Mesendoderm (in vitro differentiated cells): ENCODE data around the gene MCCD1.
"Not testable (repeated sequence)": the region's sequence is repeated elsewhere in the genome, so short reads cannot be mapped to it uniquely, and the experiment has no call there.

Experiments used
- DNase-seq: peaks from one replicate; pipeline ENCODE4 v3.0.0; 2013
- H2AK5ac ChIP-seq: 2 replicates; pipeline ENCODE4 v1.6.1; 2013; ENCODE audit warnings: low read length, inconsistent platforms
- H2BK120ac ChIP-seq: 2 replicates; pipeline ENCODE4 v1.6.1; 2013; ENCODE audit warnings: low read depth, mild to moderate bottlenecking, low read length, moderate library complexity, mixed read lengths
- H2BK15ac ChIP-seq: replicated peaks from 2 replicates; pipeline ENCODE4 v1.6.1; 2013; ENCODE audit warnings: low read depth, mild to moderate bottlenecking, moderate library complexity
- H2BK5ac ChIP-seq: 2 replicates; pipeline ENCODE4 v1.6.1; 2013; ENCODE audit warnings: low read length, inconsistent platforms
- H3K18ac ChIP-seq: 2 replicates; pipeline ENCODE4 v1.6.1; 2013; ENCODE audit warnings: mild to moderate bottlenecking, low read length, mixed read lengths
- H3K23ac ChIP-seq: one replicate; pipeline ENCODE4 v1.6.1; 2013; ENCODE audit warnings: low read length
- H3K27ac ChIP-seq: 2 replicates; pipeline ENCODE4 v1.5.1; 2013; ENCODE audit warnings: low read depth, mild to moderate bottlenecking, inconsistent platforms, low read length, moderate library complexity
- H3K27me3 ChIP-seq: 2 replicates; pipeline ENCODE4 v1.6.1; 2013; ENCODE audit warnings: low read length, control low read depth, mild to moderate bottlenecking, inconsistent platforms; ENCODE audit not compliant: insufficient read depth, poor library complexity
- H3K36me3 ChIP-seq: 2 replicates; pipeline ENCODE4 v1.6.1; 2013; ENCODE audit warnings: low read length, inconsistent platforms; ENCODE audit not compliant: control insufficient read depth, insufficient read depth
- H3K4ac ChIP-seq: one replicate; pipeline ENCODE4 v1.6.1; 2013; ENCODE audit warnings: low read depth, mild to moderate bottlenecking, low read length, moderate library complexity
- H3K4me1 ChIP-seq: 2 replicates; pipeline ENCODE4 v1.6.1; 2013; ENCODE audit warnings: low read depth, low read length, inconsistent platforms; ENCODE audit not compliant: control insufficient read depth
- H3K4me2 ChIP-seq: 2 replicates; pipeline ENCODE4 v1.6.1; 2013; ENCODE audit warnings: low read length
- H3K4me3 ChIP-seq: 2 replicates; pipeline ENCODE4 v1.5.1; 2013; ENCODE audit warnings: mild to moderate bottlenecking, low read length
- H3K56ac ChIP-seq: one replicate; pipeline ENCODE4 v1.6.1; 2013; ENCODE audit warnings: low read length
- H3K79me1 ChIP-seq: 2 replicates; pipeline ENCODE4 v1.6.1; 2013; ENCODE audit warnings: low read length, inconsistent platforms
- H3K79me2 ChIP-seq: 2 replicates; pipeline ENCODE4 v1.6.1; 2013; ENCODE audit warnings: mild to moderate bottlenecking, low read length; ENCODE audit not compliant: control insufficient read depth, insufficient read depth
- H3K9ac ChIP-seq: 2 replicates; pipeline ENCODE4 v1.6.1; 2013; ENCODE audit warnings: low read length, inconsistent platforms
- H4K5ac ChIP-seq: one replicate; pipeline ENCODE4 v1.6.1; 2013; ENCODE audit warnings: low read length
- H4K8ac ChIP-seq: one replicate; pipeline ENCODE4 v1.6.1; 2013; ENCODE audit warnings: low read depth, mild to moderate bottlenecking, control low read depth, low read length, moderate library complexity
- WGBS: extraction: QIAGEN DNeasy Blood & Tissue Kit; methylation state at CpG from one replicate; pipeline ENCODE4 v1.1.7; 2013; ENCODE audit warnings: low lambda C conversion rate, missing lambda C conversion rate; ENCODE audit not compliant: insufficient coverage; ENCODE audit errors: extremely low coverage; 5-methylcytosine and 5-hydroxymethylcytosine counted together

Gene MCCD1

DNA sequence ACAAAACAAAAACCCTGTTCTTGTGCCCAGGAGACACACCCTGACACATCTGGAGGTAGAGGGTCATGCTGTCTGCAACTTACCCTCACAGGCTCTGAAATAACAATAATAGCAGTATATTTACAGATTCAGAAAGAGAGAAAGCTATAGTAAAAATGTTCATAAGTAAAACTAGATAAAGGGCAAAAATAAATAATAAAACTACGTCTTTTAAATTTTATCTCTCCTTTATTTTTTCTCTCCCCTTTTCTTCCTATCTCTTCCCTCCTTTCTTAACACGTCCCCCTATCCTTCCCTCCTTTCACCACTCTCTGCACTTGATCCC, 35.2 kb upstream of the MCCD1 start:
- not testable (repeated sequence) for H3K36me3 ChIP-seq, H3K4ac ChIP-seq, H4K8ac ChIP-seq, H2AK5ac ChIP-seq, H3K4me3 ChIP-seq, H3K9ac ChIP-seq, H3K79me2 ChIP-seq, H2BK5ac ChIP-seq, H2BK15ac ChIP-seq, H3K4me2 ChIP-seq, DNase-seq, H3K79me1 ChIP-seq, H3K23ac ChIP-seq, H4K5ac ChIP-seq, H3K4me1 ChIP-seq, H3K27ac ChIP-seq, H3K18ac ChIP-seq, H3K27me3 ChIP-seq, H2BK120ac ChIP-seq, H3K56ac ChIP-seq
- WGBS: 100% methylated on average over 2 of the region's 2 CpGs

DNA sequence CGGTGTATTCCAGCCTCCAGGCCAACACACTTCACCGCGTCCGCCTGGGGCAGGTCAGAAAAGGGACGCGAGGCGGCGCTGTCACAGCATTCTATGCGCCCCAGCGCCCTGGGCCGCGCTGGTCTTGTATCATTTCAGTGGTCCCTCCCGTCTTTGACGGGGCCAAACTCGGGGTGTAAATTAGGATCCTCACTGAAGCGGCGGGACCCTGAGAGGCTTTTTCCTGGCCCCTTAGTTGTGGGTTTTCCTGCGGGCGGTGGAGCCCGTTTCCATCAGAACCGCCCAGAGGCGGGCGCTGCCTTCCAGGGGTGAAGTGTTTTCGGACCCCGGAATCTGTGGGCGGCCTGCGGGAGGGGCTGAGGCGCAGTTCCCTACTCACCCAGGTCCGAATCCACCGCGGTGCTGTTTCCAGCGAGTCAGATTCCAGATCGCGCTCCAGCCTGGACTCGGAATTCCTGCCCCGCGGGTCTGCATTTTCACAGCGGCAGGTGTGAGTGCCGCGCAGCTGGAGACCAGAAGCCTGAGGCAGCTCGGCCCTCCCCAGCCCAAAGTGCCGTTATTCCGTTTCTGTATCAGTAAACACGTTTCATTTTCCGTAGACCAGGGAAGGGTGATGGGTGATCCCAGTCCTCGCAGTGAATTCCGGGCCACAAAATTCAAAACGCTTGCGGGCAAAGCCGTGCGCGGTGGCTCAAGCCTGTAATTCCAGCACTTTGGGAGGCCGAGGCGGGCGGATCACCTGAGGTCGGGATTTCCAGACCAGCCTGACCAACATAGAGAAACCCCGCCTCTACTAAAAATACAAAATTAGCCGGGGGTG, 34.7 kb upstream of the MCCD1 start:
- no peak overlapping the region for H3K23ac ChIP-seq
- H4K8ac ChIP-seq: peak overlapping the region; percentile 70
- H3K79me2 ChIP-seq: no peaks in the 10 kb centered on the region
- no peaks in the 10 kb centered on the region for H3K27me3 ChIP-seq
- peak overlapping the region; percentile 62 for H3K56ac ChIP-seq
- peak overlapping the region; percentile 91 for H3K27ac ChIP-seq
- peak; percentile 94 for DNase-seq
- no peaks in the 10 kb centered on the region for H3K79me1 ChIP-seq
- peak overlapping the region; percentile 47 for H3K9ac ChIP-seq
- H3K36me3 ChIP-seq: no peaks in the 10 kb centered on the region
- no peaks in the 10 kb centered on the region for H3K4me1 ChIP-seq
- H2AK5ac ChIP-seq: no peak overlapping the region
- H3K4me3 ChIP-seq: peak overlapping the region; percentile 11
- no peak overlapping the region for H2BK120ac ChIP-seq
- H3K4me2 ChIP-seq: peak overlapping the region; percentile 55
- H3K4ac ChIP-seq: no peak overlapping the region
- WGBS: no CpG with 5 or more reads among the region's 58 CpGs
- H4K5ac ChIP-seq: no peak overlapping the region
- H2BK5ac ChIP-seq: no peak overlapping the region
- no peak overlapping the region for H3K18ac ChIP-seq
- no peak overlapping the region for H2BK15ac ChIP-seq

DNA sequence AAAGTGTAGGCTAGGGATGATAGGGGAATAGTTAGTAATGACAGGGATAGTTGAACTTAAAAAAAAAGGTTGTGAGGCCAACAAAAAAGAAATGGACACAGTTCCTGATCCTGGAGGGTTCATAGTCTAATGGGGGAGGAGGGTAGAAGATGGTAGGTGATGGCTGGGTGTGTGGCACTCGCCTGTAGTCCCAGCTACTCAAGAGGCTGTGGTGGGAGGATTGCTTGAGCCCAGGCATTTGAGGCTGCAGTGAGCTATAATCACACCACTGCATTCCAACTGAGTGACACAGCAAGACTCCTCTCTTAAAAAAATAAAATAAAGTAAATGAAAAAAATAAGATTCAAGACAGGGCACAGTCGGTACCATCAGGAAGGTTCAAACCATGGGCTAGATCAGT, 33.2 kb upstream of the MCCD1 start:
- Histone ChIP-seq H2AK5ac (no peak overlapping the region), H2BK5ac (no peak overlapping the region), H3K4ac (no peak overlapping the region), H3K23ac (no peak overlapping the region), H3K27ac (no peak overlapping the region), H3K9ac (no peak overlapping the region), H3K36me3 (no peaks in the 10 kb centered on the region), H3K56ac (no peak overlapping the region), H3K18ac (no peak overlapping the region), H3K4me1 (no peaks in the 10 kb centered on the region), H2BK120ac (no peak overlapping the region), H2BK15ac (no peak overlapping the region), H4K5ac (no peak overlapping the region), H3K27me3 (no peaks in the 10 kb centered on the region), H3K4me2 (no peak overlapping the region), H3K4me3 (no peak overlapping the region), H3K79me2 (no peaks in the 10 kb centered on the region), H3K79me1 (no peaks in the 10 kb centered on the region), H4K8ac (no peak overlapping the region)
- no CpG with 5 or more reads among the region's 2 CpGs for WGBS
- DNase-seq: peak; percentile 43

DNA sequence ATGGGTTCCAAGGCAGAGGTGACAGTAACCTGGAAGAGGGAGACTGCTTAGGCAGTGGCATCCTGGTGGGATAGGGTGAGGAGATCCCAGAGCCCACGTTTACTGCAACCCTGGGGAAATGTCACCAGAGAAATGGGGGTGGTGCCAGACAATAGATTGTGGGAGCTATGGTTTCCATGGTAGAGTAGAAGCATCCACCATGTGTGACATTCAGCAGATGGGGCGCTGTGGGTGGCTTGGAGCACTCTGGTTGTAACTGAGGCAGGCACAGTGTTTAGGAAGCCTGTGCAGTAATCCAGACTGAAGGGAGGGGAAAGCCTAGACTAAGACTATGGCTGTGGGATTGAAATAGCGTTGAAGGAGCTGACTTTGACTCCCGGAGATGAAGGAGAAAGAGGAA, 31.9 kb upstream of the MCCD1 start:
- H2AK5ac ChIP-seq, H4K5ac ChIP-seq, H3K23ac ChIP-seq, DNase-seq, H3K4me3 ChIP-seq, H3K56ac ChIP-seq, H3K79me2 ChIP-seq, H4K8ac ChIP-seq, H3K9ac ChIP-seq, H3K4ac ChIP-seq, H3K4me2 ChIP-seq, H3K36me3 ChIP-seq, H2BK15ac ChIP-seq, H2BK120ac ChIP-seq, H3K79me1 ChIP-seq, H2BK5ac ChIP-seq, H3K18ac ChIP-seq, H3K4me1 ChIP-seq, H3K27ac ChIP-seq, H3K27me3 ChIP-seq: not testable (repeated sequence)
- no CpG with 5 or more reads among the region's 4 CpGs for WGBS

- H3K9ac ChIP-seq: peak within 1 kb of the TSS; percentile 64
- no peak within 1 kb of the TSS for H3K4ac ChIP-seq
- H3K56ac ChIP-seq: peak within 1 kb of the TSS; percentile 86
- H2AK5ac ChIP-seq: no peak within 1 kb of the TSS
- H3K27ac ChIP-seq: no peak within 1 kb of the TSS
- H2BK120ac ChIP-seq: no peak within 1 kb of the TSS
- peak within 1 kb of the TSS; percentile 54 for H3K18ac ChIP-seq
- H3K27me3 ChIP-seq: no peaks in the 10 kb centered on the region
- H3K36me3 ChIP-seq: no peaks in the 10 kb centered on the region
- WGBS: no CpG with 5 or more reads among the region's 64 CpGs
- H2BK15ac ChIP-seq: no peak within 1 kb of the TSS
- H3K4me1 ChIP-seq: no peaks in the 10 kb centered on the region
- peak; percentile 93 for DNase-seq
- peak within 1 kb of the TSS; percentile 41 for H3K4me3 ChIP-seq
- no peak within 1 kb of the TSS for H4K8ac ChIP-seq
- no peak within 1 kb of the TSS for H4K5ac ChIP-seq
- peak within 1 kb of the TSS; percentile 59 for H3K4me2 ChIP-seq
- no peak within 1 kb of the TSS for H3K23ac ChIP-seq
- H3K79me1 ChIP-seq: no peaks in the 10 kb centered on the region
- H2BK5ac ChIP-seq: no peak within 1 kb of the TSS
- no peaks in the 10 kb centered on the region for H3K79me2 ChIP-seq
Measured at GRCh38 chr6:31497531-31498476, 31.0 kb upstream of the MCCD1 start, which contains the start of gene MICB. Gene MICB (plus strand): TSS chr6:31498145. CDS start chr6:31498194, 49 bp downstream.
